Progenitor cell of endocrine pancreas (in vitro differentiated cells): ENCODE measurements around the gene CACNA2D1. TPM values are rescaled to one million over a fixed set of nuclear protein-coding genes. Genes with fewer than 3 reads are reported as not detected.
A peak's percentile ranks its signal among the peaks of the same experiment; 100 is the strongest.

Source experiments
- DNase-seq: peaks from one replicate; pipeline ENCODE4 v3.0.0; 2021; ENCODE audit warnings: low spot score; ENCODE audit not compliant: unreplicated experiment
- H3K27ac Mint-ChIP-seq: 2 replicates; pipeline ENCODE4 v1.8.0; 2021; ENCODE audit warnings: mild to moderate bottlenecking, moderate library complexity, mixed read lengths
- H3K27me3 Mint-ChIP-seq: 2 replicates; pipeline ENCODE4 v1.8.0; 2021; ENCODE audit warnings: mixed read lengths
- H3K36me3 Mint-ChIP-seq: 2 replicates; pipeline ENCODE4 v1.8.0; 2022; ENCODE audit warnings: mixed read lengths; ENCODE audit not compliant: insufficient read depth
- H3K4me1 Mint-ChIP-seq: 2 replicates; pipeline ENCODE4 v1.8.0; 2021; ENCODE audit warnings: low read depth, mixed read lengths
- H3K4me3 Mint-ChIP-seq: 2 replicates; pipeline ENCODE4 v1.8.0; 2021; ENCODE audit warnings: low read depth, mild to moderate bottlenecking, moderate library complexity, mixed read lengths
- H3K9me3 Mint-ChIP-seq: 2 replicates; pipeline ENCODE4 v1.8.0; 2021; ENCODE audit warnings: low read depth, mixed read lengths
- total RNA-seq: library from RNA; stranded (reverse); gene quantifications from 2 replicates; pipeline ENCODE4 v1.2.1, GENCODE V29; 2021
- TF ChIP-seq, protein P1 (sequence below): fragments of 200-600 bp; sonication (generic); IDR thresholded peaks from one replicate; pipeline ENCODE4 v1.5.0; 2021; ENCODE audit warnings: antibody characterized with exemption, mild to moderate bottlenecking; ENCODE audit not compliant: unreplicated experiment

Gene CACNA2D1
- total RNA-seq, 1 donor from 2014 or later = 25.1 TPM

DNA sequence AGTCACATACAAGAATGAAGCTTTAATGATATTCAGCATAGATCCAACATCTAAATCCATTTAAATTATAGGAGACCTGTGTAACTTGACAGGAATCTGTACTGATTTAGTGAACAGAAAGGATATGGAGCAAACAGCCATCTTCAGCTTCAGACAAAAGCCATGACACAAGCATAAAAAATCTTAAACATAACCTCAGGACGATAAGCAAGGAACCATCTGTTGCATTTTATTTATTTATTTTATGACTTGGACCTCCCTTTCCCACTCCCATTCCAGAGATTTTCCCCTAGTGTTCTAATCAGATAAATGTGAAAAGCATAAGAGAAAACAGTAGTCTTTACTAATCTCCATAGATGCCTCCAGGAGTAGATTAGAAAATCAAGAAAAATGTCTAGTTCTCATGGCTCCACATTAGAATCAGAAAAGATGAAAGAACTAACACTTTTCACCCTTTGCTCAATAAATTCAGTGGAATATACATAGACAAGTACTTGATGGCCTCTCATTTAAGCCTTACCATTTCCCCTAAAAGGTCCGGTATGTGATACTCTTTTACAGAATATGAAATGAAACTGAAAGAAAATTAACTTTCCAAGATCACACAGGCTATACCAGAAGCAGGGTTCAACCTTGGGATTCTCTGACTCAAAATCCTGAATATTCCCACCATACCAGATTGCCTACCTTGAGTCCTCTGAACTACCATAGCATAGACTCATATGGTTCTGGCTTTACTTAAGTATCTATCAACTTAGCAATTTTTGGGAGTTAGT is 15.2 kb downstream of the CACNA2D1 start:
- no peak for DNase-seq
- no peaks in the 10 kb centered on the region for H3K27me3 Mint-ChIP-seq
- H3K36me3 Mint-ChIP-seq = no peaks in the 10 kb centered on the region
- no peaks in the 10 kb centered on the region for H3K9me3 Mint-ChIP-seq
- H3K27ac Mint-ChIP-seq = no peak overlapping the region
- TF ChIP-seq, protein P1, sequence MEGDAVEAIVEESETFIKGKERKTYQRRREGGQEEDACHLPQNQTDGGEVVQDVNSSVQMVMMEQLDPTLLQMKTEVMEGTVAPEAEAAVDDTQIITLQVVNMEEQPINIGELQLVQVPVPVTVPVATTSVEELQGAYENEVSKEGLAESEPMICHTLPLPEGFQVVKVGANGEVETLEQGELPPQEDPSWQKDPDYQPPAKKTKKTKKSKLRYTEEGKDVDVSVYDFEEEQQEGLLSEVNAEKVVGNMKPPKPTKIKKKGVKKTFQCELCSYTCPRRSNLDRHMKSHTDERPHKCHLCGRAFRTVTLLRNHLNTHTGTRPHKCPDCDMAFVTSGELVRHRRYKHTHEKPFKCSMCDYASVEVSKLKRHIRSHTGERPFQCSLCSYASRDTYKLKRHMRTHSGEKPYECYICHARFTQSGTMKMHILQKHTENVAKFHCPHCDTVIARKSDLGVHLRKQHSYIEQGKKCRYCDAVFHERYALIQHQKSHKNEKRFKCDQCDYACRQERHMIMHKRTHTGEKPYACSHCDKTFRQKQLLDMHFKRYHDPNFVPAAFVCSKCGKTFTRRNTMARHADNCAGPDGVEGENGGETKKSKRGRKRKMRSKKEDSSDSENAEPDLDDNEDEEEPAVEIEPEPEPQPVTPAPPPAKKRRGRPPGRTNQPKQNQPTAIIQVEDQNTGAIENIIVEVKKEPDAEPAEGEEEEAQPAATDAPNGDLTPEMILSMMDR = no peak
- H3K4me3 Mint-ChIP-seq = no peak overlapping the region
- no peaks in the 10 kb centered on the region for H3K4me1 Mint-ChIP-seq

DNA sequence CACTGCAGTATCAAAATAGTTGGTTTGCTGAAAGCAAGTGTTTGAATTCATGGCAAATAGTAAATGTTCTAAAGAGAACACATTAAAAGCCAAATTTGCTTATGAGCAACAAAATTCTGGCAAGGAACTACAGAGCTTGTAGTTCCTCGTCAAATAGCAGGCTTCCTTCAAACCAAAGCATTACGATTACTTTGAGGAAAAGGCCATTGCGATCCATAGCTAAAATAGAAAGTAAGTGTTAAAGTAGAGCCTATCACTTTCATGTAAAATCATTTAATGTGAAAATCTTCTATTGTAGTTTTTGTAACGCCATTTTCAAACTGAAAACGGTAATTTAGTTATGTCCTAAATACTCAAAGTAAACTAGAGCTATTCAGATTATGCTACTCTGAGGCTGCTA is 20.1 kb downstream of the CACNA2D1 start:
- Mint-ChIP-seq H3K9me3 (no peaks in the 10 kb centered on the region), H3K27me3 (no peaks in the 10 kb centered on the region), H3K36me3 (no peaks in the 10 kb centered on the region), H3K4me1 (no peaks in the 10 kb centered on the region), H3K4me3 (no peak overlapping the region), H3K27ac (no peak overlapping the region)
- DNase-seq = no peak
- TF ChIP-seq, protein P1 = no peak

DNA sequence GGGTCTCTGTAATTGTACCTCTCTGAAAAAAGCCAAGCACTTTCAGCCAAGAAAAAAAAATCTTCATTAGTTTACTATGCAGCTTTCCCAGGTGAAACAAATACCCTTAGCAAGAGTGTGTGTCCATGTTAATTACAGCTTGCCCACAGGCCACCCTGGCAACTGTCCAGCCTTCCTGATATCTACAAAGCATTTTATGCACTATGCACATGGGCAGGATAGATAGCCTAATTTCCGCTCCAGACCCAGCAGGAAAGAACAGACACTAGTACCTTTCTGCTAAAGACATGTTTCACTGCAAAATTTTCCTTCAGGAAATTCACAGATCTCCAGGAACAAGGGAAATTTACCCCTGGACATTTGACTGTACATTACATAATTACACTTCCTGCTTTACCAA is 24.4 kb downstream of the CACNA2D1 start:
- Mint-ChIP-seq H3K36me3 (no peaks in the 10 kb centered on the region), H3K9me3 (no peaks in the 10 kb centered on the region), H3K4me3 (no peak overlapping the region), H3K27ac (no peak overlapping the region), H3K27me3 (no peaks in the 10 kb centered on the region), H3K4me1 (no peaks in the 10 kb centered on the region)
- TF ChIP-seq, protein P1 = no peak
- no peak for DNase-seq

DNA sequence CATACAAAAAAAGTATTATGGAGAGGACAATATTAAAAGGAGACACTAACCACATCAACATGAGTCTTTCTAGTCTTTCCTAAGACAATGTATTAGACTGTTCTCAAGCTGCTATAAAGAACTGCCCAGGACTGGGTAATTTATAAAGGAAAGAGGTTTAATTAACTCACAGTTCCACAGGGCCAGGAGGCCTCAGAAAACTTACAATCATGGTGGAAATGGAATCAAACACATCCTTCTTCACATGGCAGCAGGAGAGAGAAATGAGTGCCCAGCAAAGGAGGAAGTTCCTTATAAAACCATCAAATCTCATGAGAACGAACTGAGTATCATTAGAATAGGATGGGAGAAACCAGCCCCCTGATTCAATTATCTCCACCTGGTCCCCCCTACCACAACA is 25.7 kb downstream of the CACNA2D1 start:
- DNase-seq = no peak
- no peaks in the 10 kb centered on the region for H3K36me3 Mint-ChIP-seq
- no peaks in the 10 kb centered on the region for H3K27me3 Mint-ChIP-seq
- peaks cover 1% of the 10 kb centered on the region for H3K4me1 Mint-ChIP-seq
- TF ChIP-seq, protein P1 = no peak
- no peaks in the 10 kb centered on the region for H3K9me3 Mint-ChIP-seq
- H3K27ac Mint-ChIP-seq = peak overlapping the region; percentile 60
- no peak overlapping the region for H3K4me3 Mint-ChIP-seq

DNA sequence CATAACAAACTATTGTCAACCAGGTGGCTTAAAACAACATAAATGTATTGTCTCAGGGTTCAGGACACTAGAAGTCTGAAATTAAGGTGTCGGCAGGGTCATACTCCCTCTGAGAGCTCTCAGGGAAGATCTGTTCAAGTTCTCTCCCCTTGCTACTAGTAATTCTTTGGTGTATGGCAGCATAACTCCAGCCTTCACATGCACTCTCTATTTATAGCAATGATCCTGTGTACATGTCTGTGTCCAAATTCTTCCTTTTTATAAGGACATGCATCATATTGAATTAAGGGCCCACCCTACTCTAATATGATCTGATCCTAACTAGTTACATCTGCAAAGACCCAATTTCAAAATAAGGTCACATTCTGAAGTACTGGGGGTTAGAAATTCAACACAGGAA is 27.2 kb downstream of the CACNA2D1 start:
- Mint-ChIP-seq H3K4me3 (no peak overlapping the region), H3K27ac (peak overlapping the region; percentile 73), H3K4me1 (peaks cover 3% of the 10 kb centered on the region), H3K27me3 (no peaks in the 10 kb centered on the region), H3K36me3 (no peaks in the 10 kb centered on the region), H3K9me3 (no peaks in the 10 kb centered on the region)
- TF ChIP-seq, protein P1 = no peak
- DNase-seq = no peak
